HPDE6-E6E7 (cell line): ENCODE measurements around the gene CT45A5.
"Not testable (repeated sequence)": the region's sequence is repeated elsewhere in the genome, so short reads cannot be mapped to it uniquely, and the experiment has no call there.

Experiments
- DNase-seq: peaks from one replicate; pipeline ENCODE4 v3.0.0; 2011; ENCODE audit warnings: missing footprints; ENCODE audit errors: extremely low spot score

CT45A5 gene

GRCh38 chrX:135785403-135785802, at the start of gene CT45A5:
Gene CT45A5 (minus strand): TSS chrX:135785503. CDS start chrX:135781729, 3,774 bp downstream.
- DNase-seq = not testable (repeated sequence)

GRCh38 chrX:135819912-135820311, 34.6 kb upstream of the CT45A5 start, which contains the start of gene CT45A2:
Gene CT45A2 (minus strand): TSS chrX:135820012. CDS start chrX:135816265, 3,747 bp downstream.
- not testable (repeated sequence) for DNase-seq

GRCh38 chrX:135802687-135803086, 17.4 kb upstream of the CT45A5 start, which contains the start of gene CT45A6:
Gene CT45A6 (minus strand): TSS chrX:135802787. CDS start chrX:135798993, 3,794 bp downstream.
- not testable (repeated sequence) for DNase-seq

- not testable (repeated sequence) for DNase-seq
These were observed 17.2 kb downstream of the CT45A5 start, which contains the start of gene CT45A3 for GRCh38 chrX:135768091-135768490. Gene CT45A3 (minus strand): TSS chrX:135768191. CDS start chrX:135764444, 3,747 bp downstream.

GRCh38 chrX:135744739-135745138, 40.6 kb downstream of the CT45A5 start:
- DNase-seq = not testable (repeated sequence)

- DNase-seq = no peak
These were observed 44.0 kb downstream of the CT45A5 start for GRCh38 chrX:135741192-135741715.

- DNase-seq = no peak
These were observed 44.6 kb downstream of the CT45A5 start for GRCh38 chrX:135740681-135741149.

- DNase-seq = no peak
These were observed 47.8 kb downstream of the CT45A5 start for GRCh38 chrX:135737366-135738071.

- DNase-seq = not testable (repeated sequence)
These were observed 50.6 kb downstream of the CT45A5 start for GRCh38 chrX:135734666-135735065.
